Measurements from ENCODE around the gene PARN. TPM values are rescaled to one million over a fixed set of nuclear protein-coding genes. Genes with fewer than 3 reads are reported as not detected.
"Not testable (repeated sequence)": the region's sequence is repeated elsewhere in the genome, so short reads cannot be mapped to it uniquely, and the experiment has no call there.

Gene PARN
- total RNA-seq, 2 donors from 2014 or later = 29.0 to 31.6 TPM

- no peak for DNase-seq
- H3K27ac Mint-ChIP-seq = no peak overlapping the region
- ATAC-seq = no peak
- H3K4me3 Mint-ChIP-seq = no peak overlapping the region
- H3K4me1 Mint-ChIP-seq = peaks cover 7% of the 10 kb centered on the region
- no peaks in the 10 kb centered on the region for H3K27me3 Mint-ChIP-seq
- peaks cover 2% of the 10 kb centered on the region for H3K36me3 Mint-ChIP-seq (ENCODE audit: low read depth)
- H3K9me3 ChIP-seq (ENCODE audit: control insufficient read depth, low read length, poor library complexity, severe bottlenecking) = no peaks in the 10 kb centered on the region
Observed at GRCh38 chr16:14448879-14449278, 181.2 kb downstream of the PARN start.

DNA sequence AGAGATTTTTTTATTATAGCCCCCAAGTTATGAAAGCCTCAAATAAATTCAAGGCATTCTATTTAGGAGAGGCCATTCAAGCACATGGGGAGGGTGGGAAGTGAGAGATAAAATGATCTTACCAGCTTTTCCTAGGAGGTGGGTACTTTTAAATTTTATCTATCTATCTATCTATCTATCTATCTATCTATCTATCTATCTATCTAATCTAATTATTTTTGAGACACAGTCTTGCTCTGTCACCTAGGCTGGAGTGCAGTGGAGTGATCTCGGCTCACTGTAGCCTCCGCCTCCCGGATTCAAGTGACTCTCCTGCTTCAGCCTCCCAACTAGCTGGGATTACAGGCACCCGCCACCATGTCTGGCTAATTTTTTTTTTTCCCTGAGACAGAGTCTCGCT lies 182.3 kb downstream of the PARN start:
- Mint-ChIP-seq H3K36me3 (ENCODE audit: low read depth) (peaks cover 2% of the 10 kb centered on the region), H3K27me3 (no peaks in the 10 kb centered on the region), H3K27ac (no peak overlapping the region), H3K4me3 (no peak overlapping the region), H3K4me1 (peaks cover 7% of the 10 kb centered on the region)
- no peak for ATAC-seq
- no peak for DNase-seq
- H3K9me3 ChIP-seq (ENCODE audit: control insufficient read depth, low read length, poor library complexity, severe bottlenecking) = no peaks in the 10 kb centered on the region

DNA sequence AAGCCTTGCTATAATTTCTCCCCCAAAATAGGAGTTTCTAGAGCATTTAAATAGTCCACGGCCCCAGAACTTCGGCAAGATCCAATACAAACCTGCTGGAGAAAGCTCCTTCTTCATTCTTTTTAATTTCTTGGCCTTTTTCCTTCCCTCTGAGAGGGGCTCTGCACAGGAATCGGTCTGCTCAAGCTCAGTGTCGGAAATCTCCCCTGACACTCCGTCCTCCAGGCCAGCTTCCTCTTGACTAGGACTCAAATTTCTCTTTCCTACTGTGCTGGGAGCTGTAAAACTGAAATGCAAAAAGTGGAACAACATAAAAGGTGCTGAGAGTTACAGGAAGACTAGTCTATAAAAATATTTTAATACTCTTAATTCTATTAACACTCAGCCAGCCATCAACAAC lies 183.3 kb downstream of the PARN start:
- DNase-seq = no peak
- no peak for ATAC-seq
- no peaks in the 10 kb centered on the region for H3K27me3 Mint-ChIP-seq
- peaks cover 7% of the 10 kb centered on the region for H3K4me1 Mint-ChIP-seq
- H3K36me3 Mint-ChIP-seq (ENCODE audit: low read depth) = peaks cover 2% of the 10 kb centered on the region
- no peaks in the 10 kb centered on the region for H3K9me3 ChIP-seq (ENCODE audit: control insufficient read depth, low read length, poor library complexity, severe bottlenecking)
- no peak overlapping the region for H3K27ac Mint-ChIP-seq
- no peak overlapping the region for H3K4me3 Mint-ChIP-seq

DNA sequence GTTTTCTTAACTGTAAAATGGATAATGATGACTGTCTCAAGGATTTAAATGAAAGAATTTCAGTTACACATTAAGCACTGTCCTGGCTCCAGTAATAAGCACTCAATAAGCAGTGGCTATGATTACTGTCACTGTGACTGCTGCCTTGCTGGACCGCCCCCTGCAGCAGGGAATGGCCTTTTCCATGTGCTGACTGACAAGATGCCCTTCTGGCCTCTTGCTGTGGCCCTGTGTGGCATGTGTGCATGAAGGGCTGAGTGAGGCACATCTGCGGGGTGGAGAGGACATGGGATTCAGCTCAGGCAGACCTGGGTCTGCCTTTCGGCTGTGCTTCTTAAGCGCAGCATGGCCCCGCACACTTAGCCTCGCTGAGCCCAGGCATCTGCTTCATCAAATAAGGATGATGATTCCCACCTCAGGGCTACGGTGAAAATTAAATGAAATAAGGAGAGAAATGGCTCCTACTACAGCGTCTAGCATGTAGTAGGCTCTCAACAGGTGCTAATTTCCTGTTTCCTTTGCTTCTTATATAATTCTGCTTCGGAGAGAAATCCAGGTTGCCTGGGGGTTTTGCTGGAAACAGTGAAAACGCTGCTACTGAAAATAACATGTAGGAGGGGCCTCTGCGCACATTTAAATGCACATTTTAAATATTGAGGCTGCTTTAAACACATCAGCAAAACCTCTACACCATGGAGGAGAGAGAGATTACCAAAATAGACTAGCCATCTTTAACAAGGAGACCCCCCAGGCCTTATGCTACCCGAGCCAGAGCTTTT lies 183.9 kb downstream of the PARN start:
- no peaks in the 10 kb centered on the region for H3K9me3 ChIP-seq (ENCODE audit: control insufficient read depth, low read length, poor library complexity, severe bottlenecking)
- DNase-seq (no peak), ATAC-seq (no peak)
- no peak overlapping the region for H3K27ac Mint-ChIP-seq
- no peaks in the 10 kb centered on the region for H3K27me3 Mint-ChIP-seq
- H3K4me1 Mint-ChIP-seq = peaks cover 7% of the 10 kb centered on the region
- peaks cover 2% of the 10 kb centered on the region for H3K36me3 Mint-ChIP-seq (ENCODE audit: low read depth)
- no peak overlapping the region for H3K4me3 Mint-ChIP-seq

DNA sequence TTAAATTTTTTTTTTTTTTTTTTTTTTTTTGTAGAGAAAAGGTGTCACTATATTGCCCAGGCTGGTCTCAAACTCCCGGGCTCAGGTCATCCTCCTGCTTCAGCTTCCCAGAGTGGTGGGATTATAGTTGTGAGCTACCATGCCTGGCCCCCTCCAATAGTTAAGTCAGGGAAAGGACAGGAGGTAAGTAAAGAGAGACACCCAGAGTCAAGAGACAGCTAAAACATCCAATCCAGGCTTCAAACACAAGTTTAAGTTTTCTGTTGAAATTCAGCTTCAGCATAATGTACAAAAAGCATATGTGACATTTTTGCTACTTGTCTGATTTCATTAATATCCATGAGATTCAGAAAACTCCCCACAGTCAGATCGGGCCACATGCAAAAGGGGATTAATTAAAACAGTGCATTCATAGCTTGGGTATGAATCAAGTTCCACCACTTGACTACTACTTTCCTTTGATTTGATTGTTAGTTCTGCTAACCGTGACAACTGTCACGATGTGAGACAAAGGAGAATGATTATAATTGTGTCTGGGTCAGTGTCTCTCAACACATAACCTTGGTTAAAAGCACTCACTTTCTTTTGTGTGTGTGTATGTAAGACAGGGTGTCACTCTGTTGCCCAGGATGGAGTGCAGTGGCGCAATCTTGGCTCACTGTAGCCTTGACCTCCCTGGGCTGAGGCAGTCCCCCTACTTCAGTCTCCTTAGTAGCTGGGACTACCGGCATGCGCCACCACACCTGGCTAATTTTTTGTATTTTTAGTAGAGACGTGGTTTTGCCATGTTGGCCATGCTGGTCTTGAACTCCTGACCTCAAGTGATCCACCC lies 184.9 kb downstream of the PARN start:
- Mint-ChIP-seq H3K27ac (no peak overlapping the region), H3K36me3 (ENCODE audit: low read depth) (peaks cover 5% of the 10 kb centered on the region), H3K4me1 (peaks cover 4% of the 10 kb centered on the region), H3K27me3 (no peaks in the 10 kb centered on the region), H3K4me3 (no peak overlapping the region)
- no peaks in the 10 kb centered on the region for H3K9me3 ChIP-seq (ENCODE audit: control insufficient read depth, low read length, poor library complexity, severe bottlenecking)
- no peak for DNase-seq
- no peak for ATAC-seq

DNA sequence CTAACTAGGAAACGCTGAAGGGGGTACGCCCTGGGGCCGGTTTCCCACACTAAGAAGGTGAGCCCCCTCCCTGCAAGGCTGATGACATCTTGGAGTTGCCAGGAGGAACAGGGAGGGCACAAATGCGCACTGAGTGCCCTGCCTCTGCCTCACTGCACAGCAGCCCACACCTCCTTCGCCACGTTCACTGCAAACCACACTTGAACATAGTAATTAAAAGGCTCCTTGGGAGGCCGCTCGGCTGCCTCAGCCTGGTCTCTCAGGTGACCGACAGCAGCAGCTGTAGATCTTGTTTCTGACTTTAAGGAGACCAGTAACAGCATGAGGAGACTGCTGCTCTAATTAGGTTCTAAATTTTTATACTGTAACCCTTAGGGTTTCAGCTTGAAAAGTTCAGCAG lies 188.5 kb downstream of the PARN start:
- H3K27ac Mint-ChIP-seq; DNase-seq; ATAC-seq; H3K4me3 Mint-ChIP-seq; H3K9me3 ChIP-seq (ENCODE audit: control insufficient read depth, low read length, poor library complexity, severe bottlenecking); H3K36me3 Mint-ChIP-seq (ENCODE audit: low read depth); H3K27me3 Mint-ChIP-seq; H3K4me1 Mint-ChIP-seq: not testable (repeated sequence)

GRCh38 chr16:14438256-14438655 lies 191.8 kb downstream of the PARN start:
- H3K9me3 ChIP-seq (ENCODE audit: control insufficient read depth, low read length, poor library complexity, severe bottlenecking) = no peaks in the 10 kb centered on the region
- H3K4me1 Mint-ChIP-seq = peaks cover 3% of the 10 kb centered on the region
- ATAC-seq = no peak
- peaks cover 5% of the 10 kb centered on the region for H3K36me3 Mint-ChIP-seq (ENCODE audit: low read depth)
- no peak overlapping the region for H3K4me3 Mint-ChIP-seq
- DNase-seq = no peak
- H3K27me3 Mint-ChIP-seq = no peaks in the 10 kb centered on the region
- peak overlapping the region; percentile 51 for H3K27ac Mint-ChIP-seq

DNA sequence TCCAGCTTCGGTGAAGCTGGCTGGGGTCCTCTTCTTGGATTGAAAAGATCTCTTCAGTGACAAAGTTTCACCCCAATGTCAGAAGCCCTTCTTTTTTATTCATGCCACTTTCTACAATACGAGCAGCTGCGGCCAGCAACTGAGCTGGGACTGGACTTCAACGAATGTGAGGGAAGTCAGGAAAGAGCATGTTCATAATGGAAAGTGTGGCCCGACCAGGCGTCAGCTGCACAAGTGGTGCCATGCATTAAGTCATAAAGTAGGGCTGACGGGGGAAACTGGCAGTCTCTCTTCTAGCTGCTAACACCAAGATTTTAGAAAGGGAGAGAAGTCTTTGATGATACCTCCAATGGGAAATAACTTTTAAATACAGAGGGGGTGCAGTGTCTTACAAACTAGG lies 192.6 kb downstream of the PARN start:
- ATAC-seq = no peak
- peak overlapping the region; percentile 19 for H3K27ac Mint-ChIP-seq
- no peak overlapping the region for H3K4me3 Mint-ChIP-seq
- DNase-seq = no peak
- peaks cover 5% of the 10 kb centered on the region for H3K36me3 Mint-ChIP-seq (ENCODE audit: low read depth)
- no peaks in the 10 kb centered on the region for H3K27me3 Mint-ChIP-seq
- peaks cover 3% of the 10 kb centered on the region for H3K4me1 Mint-ChIP-seq
- H3K9me3 ChIP-seq (ENCODE audit: control insufficient read depth, low read length, poor library complexity, severe bottlenecking) = no peaks in the 10 kb centered on the region

GRCh38 chr16:14436401-14436955 lies 193.6 kb downstream of the PARN start:
- Mint-ChIP-seq H3K4me3 (peak overlapping the region; percentile 28), H3K27me3 (no peaks in the 10 kb centered on the region), H3K4me1 (peaks cover 3% of the 10 kb centered on the region), H3K36me3 (ENCODE audit: low read depth) (peaks cover 8% of the 10 kb centered on the region), H3K27ac (peak overlapping the region; percentile 24)
- no peak for DNase-seq
- ATAC-seq = no peak
- no peaks in the 10 kb centered on the region for H3K9me3 ChIP-seq (ENCODE audit: control insufficient read depth, low read length, poor library complexity, severe bottlenecking)

DNA sequence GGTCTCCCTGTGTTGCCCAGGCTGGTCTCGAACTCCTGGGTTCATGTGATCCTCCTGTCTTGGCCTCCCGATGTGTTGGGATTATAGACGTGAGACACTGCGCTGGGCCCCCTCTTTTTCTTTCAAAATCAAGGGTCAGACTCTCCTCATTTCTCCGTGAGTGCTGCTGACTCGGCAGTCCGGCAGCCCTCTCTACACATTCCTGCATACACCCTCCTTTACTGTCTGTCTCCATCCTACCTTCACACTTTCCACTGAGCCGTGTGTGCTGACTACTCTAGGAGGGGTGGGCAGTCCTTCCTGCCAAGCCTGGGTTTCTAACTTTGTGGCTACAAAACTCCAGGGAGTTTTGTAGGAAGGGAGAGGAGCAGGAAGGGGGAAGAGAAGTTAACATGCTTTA lies 195.2 kb downstream of the PARN start:
- H3K9me3 ChIP-seq (ENCODE audit: control insufficient read depth, low read length, poor library complexity, severe bottlenecking) = no peaks in the 10 kb centered on the region
- ATAC-seq = no peak
- no peak for DNase-seq
- Mint-ChIP-seq H3K4me3 (no peak overlapping the region), H3K27me3 (no peaks in the 10 kb centered on the region), H3K27ac (no peak overlapping the region), H3K36me3 (ENCODE audit: low read depth) (peaks cover 6% of the 10 kb centered on the region), H3K4me1 (peaks cover under 1% of the 10 kb centered on the region)

DNA sequence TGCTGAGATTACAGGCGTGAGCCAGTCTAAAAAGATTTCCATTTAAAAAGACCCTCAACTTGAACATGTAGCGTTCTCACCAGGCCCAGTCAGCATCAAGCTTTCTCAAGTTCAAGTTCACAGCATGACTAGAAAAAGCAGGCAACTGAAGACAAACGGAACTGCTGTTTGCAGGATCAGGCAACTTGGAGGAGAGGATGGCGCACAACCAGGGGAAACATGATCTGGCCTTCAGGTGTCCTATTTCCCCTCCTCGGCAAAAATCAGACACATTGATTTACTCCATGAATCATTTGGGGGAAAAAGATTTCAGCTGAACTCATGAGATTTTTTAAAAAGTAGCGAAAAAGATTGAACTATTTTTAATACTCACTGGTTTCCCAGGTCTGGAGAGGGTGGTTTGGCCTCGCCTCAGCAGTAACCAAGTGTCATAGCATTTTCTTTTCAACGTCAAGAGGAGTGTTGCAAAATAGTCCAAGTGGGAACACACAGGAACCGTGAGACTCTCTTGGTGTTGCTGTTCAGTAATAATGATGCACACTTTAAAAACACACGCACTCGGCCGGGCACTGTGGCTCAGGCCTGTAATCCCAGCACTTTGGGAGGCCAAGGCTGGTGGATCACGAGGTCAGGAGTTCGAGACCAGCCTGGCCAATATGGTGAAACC lies 201.0 kb downstream of the PARN start:
- not testable (repeated sequence) for H3K4me1 Mint-ChIP-seq; DNase-seq; ATAC-seq; H3K9me3 ChIP-seq (ENCODE audit: control insufficient read depth, low read length, poor library complexity, severe bottlenecking); H3K27me3 Mint-ChIP-seq; H3K27ac Mint-ChIP-seq; H3K36me3 Mint-ChIP-seq (ENCODE audit: low read depth); H3K4me3 Mint-ChIP-seq

DNA sequence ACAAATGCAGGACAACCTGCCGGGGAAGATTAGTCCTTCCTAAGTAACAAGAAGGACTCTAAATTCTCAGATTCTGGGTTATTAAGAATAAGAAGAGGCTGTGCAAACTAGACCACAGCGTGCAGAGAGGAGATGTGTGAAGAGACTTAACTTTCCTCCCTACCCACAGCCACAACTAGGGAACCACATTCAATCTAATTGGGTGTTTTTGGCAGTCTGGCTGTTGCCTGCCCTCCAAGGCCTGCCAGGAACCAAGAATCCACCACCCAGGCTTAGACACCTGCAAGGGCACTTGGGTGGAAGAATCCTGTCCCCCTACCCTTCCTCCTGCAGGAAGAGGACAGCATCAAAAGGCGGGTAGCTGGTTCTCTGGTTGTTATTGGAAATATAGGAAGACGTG lies 202.0 kb downstream of the PARN start:
- H3K9me3 ChIP-seq (ENCODE audit: control insufficient read depth, low read length, poor library complexity, severe bottlenecking) = no peaks in the 10 kb centered on the region
- no peaks in the 10 kb centered on the region for H3K27me3 Mint-ChIP-seq
- DNase-seq (no peak), ATAC-seq (no peak)
- no peak overlapping the region for H3K27ac Mint-ChIP-seq
- H3K4me3 Mint-ChIP-seq = no peak overlapping the region
- no peaks in the 10 kb centered on the region for H3K4me1 Mint-ChIP-seq
- H3K36me3 Mint-ChIP-seq (ENCODE audit: low read depth) = peaks cover 3% of the 10 kb centered on the region

GRCh38 chr16:14427371-14427948 lies 202.6 kb downstream of the PARN start:
- DNase-seq (no peak), ATAC-seq (no peak)
- no peak overlapping the region for H3K4me3 Mint-ChIP-seq
- no peaks in the 10 kb centered on the region for H3K9me3 ChIP-seq (ENCODE audit: control insufficient read depth, low read length, poor library complexity, severe bottlenecking)
- H3K4me1 Mint-ChIP-seq = no peaks in the 10 kb centered on the region
- no peaks in the 10 kb centered on the region for H3K27me3 Mint-ChIP-seq
- H3K27ac Mint-ChIP-seq = no peak overlapping the region
- peaks cover 3% of the 10 kb centered on the region for H3K36me3 Mint-ChIP-seq (ENCODE audit: low read depth)

All from T-helper 17 cell (primary cell).